NCI-H2171 treated with DMSO at 0.1 percent for 48 hours (cell line): Measurements from ENCODE around the gene FAM161B.
"Not testable (repeated sequence)": the region's sequence is repeated elsewhere in the genome, so short reads cannot be mapped to it uniquely, and the experiment has no call there.

Experiments
- DNase-seq: peaks from one replicate; lab custom pipeline; 2025; lab: John Stamatoyannopoulos, UW

The FAM161B gene, protein sequence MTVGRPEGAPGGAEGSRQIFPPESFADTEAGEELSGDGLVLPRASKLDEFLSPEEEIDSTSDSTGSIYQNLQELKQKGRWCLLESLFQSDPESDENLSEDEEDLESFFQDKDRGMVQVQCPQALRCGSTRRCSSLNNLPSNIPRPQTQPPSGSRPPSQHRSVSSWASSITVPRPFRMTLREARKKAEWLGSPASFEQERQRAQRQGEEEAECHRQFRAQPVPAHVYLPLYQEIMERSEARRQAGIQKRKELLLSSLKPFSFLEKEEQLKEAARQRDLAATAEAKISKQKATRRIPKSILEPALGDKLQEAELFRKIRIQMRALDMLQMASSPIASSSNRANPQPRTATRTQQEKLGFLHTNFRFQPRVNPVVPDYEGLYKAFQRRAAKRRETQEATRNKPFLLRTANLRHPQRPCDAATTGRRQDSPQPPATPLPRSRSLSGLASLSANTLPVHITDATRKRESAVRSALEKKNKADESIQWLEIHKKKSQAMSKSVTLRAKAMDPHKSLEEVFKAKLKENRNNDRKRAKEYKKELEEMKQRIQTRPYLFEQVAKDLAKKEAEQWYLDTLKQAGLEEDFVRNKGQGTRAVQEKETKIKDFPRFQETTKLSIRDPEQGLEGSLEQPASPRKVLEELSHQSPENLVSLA

DNA sequence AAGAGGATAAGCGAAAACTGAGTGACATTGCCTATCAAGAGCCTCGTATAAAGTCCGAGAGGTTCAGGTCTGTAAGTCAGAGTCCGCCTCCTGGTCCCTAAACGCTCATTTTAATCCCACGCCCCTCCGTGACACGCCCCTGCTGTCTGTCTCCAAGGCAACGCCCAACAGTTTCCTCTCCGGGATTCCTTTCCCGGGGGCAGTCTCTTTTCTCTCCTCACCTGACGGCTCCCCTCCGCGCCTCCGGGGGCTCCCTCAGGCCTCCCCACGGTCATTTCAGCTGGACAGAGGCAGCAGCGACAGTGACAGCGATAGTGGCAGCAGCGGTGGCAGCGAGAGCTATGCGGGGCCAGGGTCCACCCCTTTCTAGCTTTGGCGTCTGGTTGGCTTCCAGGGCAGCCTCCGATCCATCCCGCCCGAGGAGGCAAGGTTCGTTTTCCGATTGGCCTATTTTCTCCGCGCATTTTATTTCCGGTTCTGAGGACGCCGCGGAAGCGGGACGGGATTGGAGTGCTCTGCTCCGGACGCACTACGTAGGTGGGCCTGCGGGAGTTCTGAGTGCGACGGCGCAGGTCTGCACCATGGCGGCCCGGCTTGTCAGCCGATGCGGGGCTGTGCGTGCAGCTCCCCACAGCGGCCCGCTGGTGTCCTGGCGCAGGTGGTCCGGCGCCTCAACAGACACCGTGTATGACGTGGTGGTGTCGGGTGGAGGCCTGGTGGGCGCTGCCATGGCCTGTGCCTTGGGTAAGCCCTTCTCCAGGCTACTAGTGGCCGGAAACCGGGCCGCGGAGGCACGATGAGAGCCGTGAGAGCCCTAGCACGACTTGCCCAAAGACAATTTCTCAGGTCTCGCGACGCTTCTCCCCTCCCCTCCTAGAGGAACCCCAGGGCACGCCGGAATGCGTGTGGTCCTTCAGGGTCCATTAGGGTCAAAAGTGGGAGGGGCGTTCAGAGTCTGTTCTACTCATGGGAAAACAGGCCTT is at the start of gene FAM161B, which contains the start of gene COQ6:
Gene FAM161B, minus strand, starts transcription at position 343 of the 983 bp plus-strand sequence. Its CDS starts 68 bp downstream, at position 275.
Gene COQ6, plus strand, starts transcription at position 551 of the 983 bp plus-strand sequence. Its CDS starts 31 bp downstream, at position 582.
- DNase-seq = peak; percentile 99

DNA sequence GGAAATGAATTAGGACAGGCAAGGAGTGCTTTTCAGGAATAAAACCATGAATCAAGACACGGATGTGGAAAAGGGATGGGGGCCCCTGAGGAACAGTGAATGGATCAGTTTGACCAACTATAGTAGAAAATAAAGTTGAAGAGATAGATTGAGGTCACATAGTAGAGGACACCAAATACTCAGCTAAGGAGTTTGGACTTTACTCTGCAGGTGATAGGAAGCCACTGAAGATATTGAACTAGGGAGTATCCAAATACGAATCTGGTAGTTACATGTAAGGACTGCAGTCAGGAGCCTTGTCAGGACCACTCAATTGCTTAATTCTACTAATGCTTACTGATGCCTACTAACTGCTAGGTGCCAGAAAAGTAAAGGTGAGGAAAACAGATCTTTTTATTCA is 48.8 kb upstream of the FAM161B start:
- no peak for DNase-seq

DNA sequence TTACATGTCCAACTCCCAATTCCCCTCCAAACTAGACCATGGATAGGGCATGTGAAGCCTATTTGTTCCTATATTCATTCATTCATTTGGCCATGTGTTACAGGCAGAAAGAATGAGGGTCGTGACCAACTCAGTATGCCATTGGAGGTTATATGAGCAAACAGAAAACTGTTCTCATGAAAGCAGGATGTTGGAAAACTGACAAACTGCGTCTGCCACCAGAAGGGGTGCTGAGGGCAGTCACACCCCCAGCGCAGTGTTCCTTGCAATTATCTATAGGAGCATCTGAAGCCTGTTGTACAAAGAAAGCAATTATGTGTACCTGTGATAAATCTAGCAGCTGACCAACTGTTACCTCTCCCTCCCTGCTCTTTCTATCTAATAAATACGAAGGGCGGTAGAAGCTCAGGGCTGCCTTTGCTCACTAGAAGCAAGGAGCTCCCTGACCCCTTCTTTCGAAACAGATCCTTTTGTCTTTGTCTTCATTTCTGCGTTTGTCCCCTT is 48.1 kb upstream of the FAM161B start:
- DNase-seq = no peak

DNA sequence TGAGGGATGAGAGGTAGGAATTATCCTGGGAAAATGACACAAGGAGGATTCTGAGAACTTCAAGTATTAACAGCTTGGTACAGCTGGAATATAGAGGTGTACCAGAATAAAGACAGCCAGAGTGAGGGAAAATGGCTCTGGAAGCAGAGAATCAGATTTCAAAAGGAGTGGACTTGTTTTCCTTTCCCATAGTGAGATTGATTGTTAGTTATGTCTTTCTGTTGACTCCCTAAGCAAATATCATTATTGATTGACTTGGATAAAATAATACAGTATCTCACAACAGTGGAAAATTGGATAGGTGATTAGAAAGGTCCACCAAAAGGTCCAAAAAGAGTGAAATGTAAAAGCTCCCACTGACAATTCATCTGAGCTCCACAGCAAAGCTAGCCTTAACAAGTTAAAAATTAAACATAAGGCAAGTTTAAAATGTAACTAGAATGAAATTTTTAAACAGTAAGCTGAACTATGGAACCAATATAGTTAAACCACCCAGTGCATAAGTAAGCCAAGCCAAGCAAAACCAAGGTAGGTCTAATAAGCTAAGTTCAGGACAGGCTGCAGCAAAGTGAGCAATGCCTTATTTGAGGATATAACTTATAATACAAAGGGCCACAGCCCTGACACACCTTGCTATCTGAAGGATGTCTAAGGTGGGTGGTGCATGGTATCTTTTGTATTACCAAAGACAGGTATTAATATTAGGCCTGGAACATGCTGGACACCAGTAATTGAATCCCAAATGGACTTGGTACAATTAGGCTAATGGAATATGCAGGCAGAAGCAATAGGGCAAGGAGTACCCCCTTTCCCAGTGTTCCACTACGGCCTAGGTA is 47.4 kb upstream of the FAM161B start:
- no peak for DNase-seq

DNA sequence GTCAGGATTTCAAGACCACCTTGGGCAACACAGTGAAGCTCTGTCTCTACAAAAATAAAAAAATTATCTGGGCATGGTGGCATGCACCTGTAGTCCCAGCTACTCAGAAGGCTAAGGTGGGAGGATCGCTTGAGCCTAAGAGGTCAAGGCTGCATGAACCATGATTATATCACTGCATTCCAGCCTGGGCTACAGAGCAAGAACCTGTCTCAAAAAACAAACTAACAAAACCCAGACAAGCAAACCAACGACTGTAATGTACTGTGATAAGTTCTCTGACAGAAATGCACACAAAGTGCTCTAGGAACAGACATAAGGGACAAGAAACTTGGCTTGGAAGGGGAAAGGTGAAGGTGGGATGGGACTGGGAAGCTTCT is 46.8 kb upstream of the FAM161B start:
- DNase-seq = no peak

DNA sequence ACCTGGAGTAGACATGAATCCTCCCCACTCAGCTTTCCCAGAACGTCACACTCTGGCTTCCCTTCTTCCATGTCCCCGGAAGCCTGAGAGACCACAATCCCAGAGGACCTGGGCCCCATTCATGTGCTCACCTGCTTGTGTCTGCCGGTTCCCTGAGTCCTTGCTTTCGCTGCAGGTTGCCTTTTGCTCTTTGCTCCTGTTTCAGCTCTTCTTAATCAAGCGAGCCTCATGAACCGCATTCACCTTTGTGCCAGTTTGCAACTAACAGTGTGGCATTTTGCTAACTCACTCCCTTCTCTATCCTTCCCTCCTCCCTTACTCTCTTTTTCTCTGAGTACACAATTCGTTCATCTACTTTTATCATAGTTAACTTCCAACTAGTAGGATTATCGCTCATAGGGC is 46.1 kb upstream of the FAM161B start:
- no peak for DNase-seq

DNA sequence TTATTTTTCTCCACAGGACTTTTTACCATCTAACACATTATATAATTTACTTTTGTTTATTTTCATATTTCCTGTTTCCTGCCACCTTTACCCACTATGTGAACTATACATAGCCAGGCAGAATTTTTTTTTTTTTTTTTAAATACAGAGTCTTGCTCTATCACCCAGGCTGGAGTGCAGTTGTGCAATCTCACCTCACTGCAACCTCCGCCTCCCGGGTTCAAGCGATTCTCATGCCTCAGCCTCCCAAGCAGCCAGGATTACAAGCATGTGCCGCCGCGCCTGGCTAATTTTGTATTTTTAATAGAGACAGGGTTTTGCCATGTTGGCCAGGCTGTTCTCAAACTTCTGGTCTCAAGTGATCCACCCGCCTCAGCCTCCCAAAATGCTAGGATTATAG is 45.0 kb upstream of the FAM161B start:
- not testable (repeated sequence) for DNase-seq

DNA sequence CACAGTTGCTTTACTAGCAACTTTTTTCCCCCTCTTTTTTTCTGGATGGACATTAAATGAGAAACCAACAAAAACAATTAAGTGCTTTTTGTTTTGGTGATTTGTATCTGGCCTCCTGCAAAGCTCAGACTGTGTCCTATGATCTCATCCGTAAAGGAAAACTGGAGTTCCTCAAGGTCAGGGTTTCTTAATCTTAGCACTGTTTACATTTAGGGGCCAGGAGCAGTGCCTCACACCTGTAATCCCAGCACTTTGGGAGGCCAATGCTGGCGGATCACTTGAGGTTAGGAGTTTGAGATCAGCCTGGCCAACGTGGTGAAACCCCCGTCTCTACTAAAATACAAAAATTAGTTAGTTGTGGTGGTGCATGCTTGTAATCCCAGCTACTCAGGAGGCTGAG is 41.2 kb upstream of the FAM161B start:
- DNase-seq = no peak

DNA sequence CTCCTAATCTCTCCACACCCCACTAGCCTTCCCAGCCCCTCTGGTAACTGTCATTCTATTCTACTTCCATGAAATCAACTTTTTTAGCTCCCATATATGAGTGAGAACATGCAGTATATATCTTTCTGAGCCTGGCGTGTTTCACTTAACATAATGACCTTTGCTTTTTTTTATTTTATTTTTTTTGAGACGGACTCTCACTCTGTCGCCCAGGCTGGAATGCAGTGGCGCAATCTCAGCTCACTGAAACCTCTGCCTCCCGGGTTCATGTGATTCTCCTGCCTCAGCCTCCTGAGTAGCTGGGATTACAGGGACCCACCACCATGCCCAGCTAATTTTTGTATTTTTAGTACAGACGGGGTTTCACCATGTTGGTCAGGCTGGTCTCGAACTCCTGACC is 38.8 kb upstream of the FAM161B start:
- DNase-seq = not testable (repeated sequence)

DNA sequence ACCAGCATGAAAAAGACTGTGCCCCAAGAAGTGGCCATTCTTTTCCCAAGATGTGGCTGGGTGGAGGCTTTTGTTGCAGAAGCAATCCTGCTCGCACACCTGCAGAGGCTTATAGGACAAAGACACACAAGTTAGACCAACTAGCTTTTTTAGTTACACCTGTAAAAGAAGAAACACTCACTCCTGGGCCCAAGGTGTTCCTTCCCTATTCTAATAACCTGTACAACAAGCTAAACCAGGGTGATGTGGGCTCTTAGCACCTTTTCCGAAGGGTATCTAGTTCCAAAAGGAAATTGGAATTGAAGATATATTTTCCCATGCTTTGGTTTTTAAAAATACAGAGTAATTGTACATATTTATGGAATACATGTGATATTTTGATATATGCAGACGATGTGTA is 38.2 kb upstream of the FAM161B start:
- no peak for DNase-seq

DNA sequence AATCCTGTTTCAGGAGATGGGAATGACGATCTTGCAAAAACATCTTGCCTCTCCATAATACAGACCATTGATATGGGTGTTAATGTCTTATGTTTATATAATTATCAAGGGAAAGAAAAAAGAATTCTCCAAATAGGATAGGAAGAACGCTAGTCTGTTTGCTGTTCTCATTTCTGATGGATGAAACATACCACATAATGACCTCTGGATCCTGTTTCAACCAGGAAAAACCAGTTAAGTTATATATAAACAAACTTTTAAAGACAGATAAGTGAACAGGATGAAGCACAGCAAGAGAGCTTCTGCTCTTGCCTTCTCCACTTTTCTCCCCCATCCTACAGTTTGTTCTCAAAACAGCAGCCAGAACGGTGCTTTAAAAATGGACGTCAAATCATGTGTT is 28.0 kb upstream of the FAM161B start:
- DNase-seq = no peak

DNA sequence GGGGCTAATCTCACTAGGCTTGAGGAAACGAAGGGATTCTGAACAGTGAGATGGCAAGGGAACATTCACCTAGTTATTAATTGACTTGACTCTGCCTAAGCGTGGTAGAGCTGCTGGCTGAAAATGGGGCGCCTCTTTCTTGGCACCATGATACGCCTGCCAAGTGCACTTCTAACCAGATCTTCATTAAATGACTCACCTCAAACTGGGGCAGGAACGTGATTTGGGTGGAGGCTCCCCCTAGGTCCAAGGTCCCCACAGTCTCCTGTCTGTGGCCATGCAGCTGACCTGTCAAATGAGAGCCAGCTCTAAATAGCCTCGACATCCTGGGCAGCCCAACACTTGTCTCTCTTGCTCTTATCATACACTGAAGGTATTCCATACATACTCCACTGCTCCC is 26.2 kb upstream of the FAM161B start:
- DNase-seq = no peak

DNA sequence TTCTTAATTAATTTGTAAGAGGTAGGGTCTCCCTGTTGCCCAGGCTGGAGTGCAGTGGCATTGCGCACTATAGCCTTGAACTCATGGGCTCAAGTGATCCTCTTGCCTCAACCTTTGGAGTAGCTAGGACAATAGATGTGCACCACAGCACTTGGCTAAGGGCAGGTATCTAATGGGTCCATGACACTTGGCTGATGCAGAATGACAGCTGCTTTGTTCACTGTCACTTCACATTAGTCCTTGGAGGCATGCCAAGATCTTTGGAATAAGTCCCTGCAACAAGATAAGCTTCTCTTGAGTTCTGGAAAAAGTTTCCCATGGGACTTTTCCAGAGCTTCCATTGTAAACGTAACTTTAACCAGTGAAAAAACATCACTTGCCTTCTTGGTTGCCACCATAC is 23.6 kb upstream of the FAM161B start:
- DNase-seq = peak; percentile 71

DNA sequence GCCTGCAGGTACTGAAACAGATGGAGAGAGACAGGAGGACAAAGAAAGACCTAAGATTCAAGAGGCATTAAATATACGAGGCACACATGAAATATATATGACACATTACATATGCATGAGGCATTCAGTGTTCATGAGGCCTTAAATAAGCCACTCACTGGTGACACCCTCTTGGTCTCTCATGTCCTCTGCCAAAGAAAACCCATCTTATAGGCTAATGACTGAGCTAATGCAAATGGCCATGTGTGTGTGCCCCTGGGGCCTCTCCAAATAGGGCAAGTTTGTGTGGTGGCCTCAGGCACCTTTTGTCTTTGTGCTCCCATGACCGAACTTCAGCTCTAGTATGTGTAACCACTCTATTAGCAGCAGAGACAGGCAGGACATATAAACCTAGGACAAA is 19.0 kb upstream of the FAM161B start:
- no peak for DNase-seq

DNA sequence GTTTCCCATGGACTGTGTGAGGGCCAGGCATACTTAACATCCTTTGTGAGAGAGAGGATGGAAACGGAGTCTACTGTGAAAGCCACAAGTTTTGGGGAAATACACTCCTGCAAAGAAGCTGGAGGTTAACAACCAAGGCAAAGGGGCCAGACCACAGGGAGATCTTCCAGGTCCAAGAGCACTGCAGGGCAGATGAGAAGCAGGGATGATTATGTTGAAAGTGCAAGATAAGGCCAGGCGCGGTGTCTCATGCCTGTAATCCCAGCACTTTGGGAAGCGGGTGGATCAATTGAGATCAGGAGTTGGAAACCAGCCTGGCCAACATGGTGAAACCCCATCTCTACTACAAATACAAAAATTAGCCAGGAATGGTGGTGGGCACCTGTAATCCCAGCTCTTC is 15.3 kb upstream of the FAM161B start:
- no peak for DNase-seq

DNA sequence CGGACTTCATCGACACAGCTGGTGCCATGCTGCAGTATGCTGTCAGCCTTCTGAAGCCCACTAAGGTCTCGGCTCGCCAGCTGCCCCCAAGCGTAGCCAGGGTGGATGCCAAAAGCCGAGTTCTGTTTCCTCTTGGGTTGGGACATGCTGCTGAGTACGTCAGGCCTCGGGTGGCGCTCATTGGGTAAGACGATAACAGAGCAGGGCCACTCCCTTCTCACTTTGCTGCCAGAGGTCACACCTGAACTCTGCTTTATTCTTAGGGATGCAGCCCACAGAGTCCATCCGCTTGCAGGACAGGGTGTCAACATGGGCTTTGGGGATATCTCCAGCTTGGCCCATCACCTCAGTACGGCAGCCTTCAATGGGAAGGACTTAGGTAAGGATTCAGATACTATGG is 11.3 kb upstream of the FAM161B start:
- no peak for DNase-seq

DNA sequence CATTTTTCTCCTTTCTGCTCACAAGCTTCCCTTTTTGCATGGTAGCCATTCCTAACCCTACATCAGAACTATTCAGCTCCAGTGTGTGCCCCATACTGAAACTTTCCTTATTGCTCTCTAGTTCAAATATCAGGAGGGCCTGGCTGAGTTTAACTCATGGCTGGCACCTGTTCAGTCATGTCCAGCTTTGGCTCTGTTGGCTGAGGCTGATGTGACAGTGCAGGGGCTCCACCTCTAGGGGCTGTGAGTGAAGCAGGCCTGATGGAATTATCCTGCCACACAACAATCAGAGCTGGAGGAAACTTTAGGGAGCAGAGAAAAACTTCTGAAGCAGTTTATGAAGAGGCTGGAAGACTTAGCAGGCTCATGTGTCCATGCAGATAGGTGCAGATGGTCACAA is 8.7 kb upstream of the FAM161B start:
- DNase-seq = no peak

DNA sequence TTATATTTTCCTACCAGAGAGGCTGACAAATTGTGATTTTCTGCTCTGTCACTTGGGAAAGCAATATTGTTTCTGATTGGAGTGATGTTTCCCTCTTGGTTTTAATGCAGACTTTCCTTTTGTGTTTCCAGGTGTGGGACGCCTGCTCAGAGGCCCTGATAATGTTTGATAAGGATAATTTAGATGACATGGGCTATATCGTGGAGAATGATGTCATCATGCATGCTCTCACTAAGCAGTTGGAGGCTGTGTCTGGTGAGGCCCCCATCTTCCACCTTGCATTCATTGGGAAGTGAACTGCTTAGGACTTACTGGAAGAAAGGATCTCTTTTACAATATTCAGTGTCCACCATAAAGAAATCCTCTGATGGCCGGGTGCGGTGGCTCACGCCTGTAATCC is 5.8 kb upstream of the FAM161B start:
- no peak for DNase-seq

DNA sequence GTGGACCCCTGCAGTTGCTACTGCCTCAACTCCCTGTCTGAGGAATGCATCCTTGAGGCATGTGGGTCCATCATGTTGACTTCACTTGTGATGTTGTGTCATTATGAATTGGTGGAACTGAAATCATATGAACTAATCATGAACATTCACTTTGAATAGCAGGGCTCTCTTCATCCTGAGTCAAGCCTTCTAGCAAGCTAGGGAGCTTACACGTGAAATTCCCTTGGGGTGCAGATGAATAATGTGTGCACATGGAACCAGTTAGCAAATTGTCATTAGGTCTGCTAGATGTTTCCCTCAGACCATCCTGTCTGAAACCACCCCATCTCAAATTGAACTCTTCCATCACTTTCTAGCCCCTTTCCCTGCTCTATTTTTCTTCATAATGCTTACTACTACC is 3.8 kb upstream of the FAM161B start:
- no peak for DNase-seq

DNA sequence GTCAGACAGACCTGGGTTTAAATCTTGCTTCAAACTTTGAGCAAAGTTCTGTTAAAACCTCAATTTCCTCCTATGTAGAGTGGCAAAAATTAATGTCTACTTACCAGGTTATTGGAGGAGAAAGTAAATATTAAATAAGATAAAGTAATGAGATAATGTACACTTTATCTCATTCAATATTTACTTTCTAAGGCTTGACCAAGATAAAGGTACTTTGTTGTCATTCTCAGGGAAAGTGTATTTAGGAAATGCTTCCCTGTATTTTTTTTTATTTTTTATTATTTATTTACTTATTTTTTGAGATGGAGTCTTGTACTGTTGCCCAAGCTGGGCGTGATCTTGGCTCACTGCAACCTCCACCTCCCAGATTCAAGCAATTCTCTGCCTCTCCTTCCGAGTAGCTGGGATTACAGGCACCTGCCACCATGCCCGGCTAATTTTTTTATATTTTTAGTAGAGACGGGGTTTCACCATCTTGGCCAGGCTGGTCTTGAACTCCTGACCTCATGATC is 4.7 kb downstream of the FAM161B start:
- DNase-seq = no peak
